Spleen (tissue), 11 donors: ENCODE data around the gene KIF26B. TPM values are rescaled to one million over a fixed set of nuclear protein-coding genes. Genes with fewer than 3 reads are reported as not detected.

Source experiments
- DNase-seq: peaks from one replicate; pipeline ENCODE4 v3.0.0-alpha.2; 2020
- H3K27ac ChIP-seq, 8 donors: fragments of 200-600 bp; sonication (generic) in 7 of 8; 1 replicate in 4 of 8; 2 replicates in 4 of 8; pipeline versions ENCODE4 v1.5.0 to v1.8.0; 2016 to 2021; ENCODE audit warnings: inconsistent platforms in 4 of 8, mild to moderate bottlenecking in 4 of 8, moderate library complexity in 1 of 8
- H3K27me3 ChIP-seq, 7 donors: fragments of 200-600 bp; sonication (generic) in 6 of 7; replicated peaks in 1 of 7; 1 replicate in 4 of 7; 2 replicates in 3 of 7; pipeline versions ENCODE4 v1.5.0 to v1.8.0; 2016 to 2021; ENCODE audit warnings: inconsistent platforms in 3 of 7, mild to moderate bottlenecking in 1 of 7
- H3K36me3 ChIP-seq, 6 donors: fragments of 200-600 bp; sonication (generic) in 5 of 6; 1 replicate in 4 of 6; 2 replicates in 2 of 6; pipeline versions ENCODE4 v1.5.0 to v1.8.0; 2016 to 2021; ENCODE audit warnings: inconsistent platforms in 2 of 6
- H3K4me1 ChIP-seq, 6 donors: fragments of 200-600 bp; sonication (generic) in 5 of 6; 1 replicate in 3 of 6; 2 replicates in 3 of 6; pipeline versions ENCODE4 v1.5.0 to v1.8.0; 2016 to 2021; ENCODE audit warnings: inconsistent platforms in 3 of 6
- H3K4me3 ChIP-seq, 8 donors: fragments of 200-600 bp; sonication (generic) in 7 of 8; 1 replicate in 4 of 8; 2 replicates in 4 of 8; pipeline versions ENCODE4 v1.5.0 to v1.8.0; 2016 to 2021; ENCODE audit warnings: inconsistent platforms in 4 of 8, mild to moderate bottlenecking in 4 of 8, moderate library complexity in 2 of 8
- H3K9me3 ChIP-seq, 8 donors: fragments of 200-600 bp; sonication (generic) in 7 of 8; 1 replicate in 4 of 8; 2 replicates in 4 of 8; pipeline versions ENCODE4 v1.5.0 to v1.8.0; 2016 to 2021; ENCODE audit warnings: inconsistent platforms in 4 of 8
- CTCF ChIP-seq, 11 experiments: fragments of 200-600 bp in 7 of 11; fragments of 450-650 bp in 4 of 11; sonication (generic) in 4 of 11; IDR thresholded peaks in 8 of 11; conservative IDR thresholded peaks in 3 of 11; 1 replicate in 7 of 11; 2 replicates in 4 of 11; pipeline versions ENCODE4 v1.4.0 to v1.8.0; 2016 to 2021; ENCODE audit warnings: antibody characterized with exemption in 11 of 11, inconsistent platforms in 4 of 11, mild to moderate bottlenecking in 1 of 11
- POLR2A ChIP-seq, 3 donors: fragments of 450-650 bp; IDR thresholded peaks; one replicate each; pipeline ENCODE4 v1.5.1; 2017; ENCODE audit warnings: antibody characterized with exemption in 3 of 3, mild to moderate bottlenecking in 1 of 3
- POLR2AphosphoS5 ChIP-seq, 3 donors: sonication (generic); formaldehyde crosslinking; IDR thresholded peaks; one replicate each; pipeline ENCODE4 v1.5.1; 2017; ENCODE audit warnings: antibody characterized with exemption in 3 of 3
- WGBS, 5 donors: extraction: QIAGEN DNeasy Blood & Tissue Kit in 3 of 5; methylation state at CpG; one replicate each; pipeline versions ENCODE4 v1.1.5 to v1.1.7; 2013 to 2018; 5-methylcytosine and 5-hydroxymethylcytosine counted together
- intact Hi-C: fragments of 100-400 bp; cut with DNase I; formaldehyde crosslinking; loops from one replicate; pipeline ENCODE4 v1.15.0; 2023; ENCODE audit warnings: low total_unique reads
- polyA plus RNA-seq, 3 donors: library from polyadenylated mRNA; stranded (reverse); fragments of 200-250 nt; gene quantifications; one replicate each; pipeline ENCODE4 v1.2.1, GENCODE V29; 2013
- total RNA-seq, 7 donors: library from RNA; depleted of rRNA in 3 of 7; stranded (reverse); fragments of >200 nt in 3 of 7; fragmentation: NEBNext Ultra II Directional in 4 of 7; extraction: Animal tissue kit (Norgen Biotek cat#: 25700) in 4 of 7; gene quantifications; one replicate each; pipeline versions ENCODE4 v1.1.0 to v1.2.1, GENCODE V29; 2016 to 2021
- donor health status: healthy with polysubstance abuse.
- donor health status: DM: no; HTN: no; CAD: no; lungs with moderate emphysema.
- donor health status: DM: no; HTN: no; CAD: no.
- donor health status: Bipolar disorder and iron deficiency.
- donor health status: healthy.
- donor health status: DM: no; HTN: no; CAD: no.
- donor health status: DM: yes; HTN: yes; CAD: no.

Gene KIF26B
- total and polyA plus RNA-seq, 10 donors = 0.07 to 4.5 (median 0.60) TPM; not detected in 1

- H3K27me3 ChIP-seq = peaks cover 0 to 23% (median 0%) of the 10 kb centered on the region in 7 donors
- no peak overlapping the region for H3K4me3 ChIP-seq
- peaks cover 0 to 7% (median 0%) of the 10 kb centered on the region in 6 donors for H3K4me1 ChIP-seq
- peak; percentile 58 for DNase-seq
- TF ChIP-seq CTCF (IDR thresholded peaks at IDR 0.05 in 8 of 11, conservative IDR thresholded peaks at IDR 0.05 in 3 of 11) = no peak
- no peak for TF ChIP-seq POLR2AphosphoS5 (IDR thresholded peaks at IDR 0.05)
- TF ChIP-seq POLR2A (IDR thresholded peaks at IDR 0.05) = no peak
- H3K9me3 ChIP-seq = no peaks in the 10 kb centered on the region
- H3K27ac ChIP-seq = no peak overlapping the region
- 75 to 97% (median 96%) methylated on average over 12 of the region's 12 CpGs for WGBS, 5 donors
- intact Hi-C loops = no loop called here
- no peaks in the 10 kb centered on the region for H3K36me3 ChIP-seq
These were observed 537.5 kb downstream of the KIF26B start for GRCh38 chr1:245692318-245692717.

GRCh38 chr1:245693116-245693793, 538.5 kb downstream of the KIF26B start:
- no peak for TF ChIP-seq POLR2A (IDR thresholded peaks at IDR 0.05)
- TF ChIP-seq POLR2AphosphoS5 (IDR thresholded peaks at IDR 0.05) = no peak
- no peak for TF ChIP-seq CTCF (IDR thresholded peaks at IDR 0.05 in 8 of 11, conservative IDR thresholded peaks at IDR 0.05 in 3 of 11)
- no peaks in the 10 kb centered on the region for H3K4me1 ChIP-seq
- no peaks in the 10 kb centered on the region for H3K36me3 ChIP-seq
- H3K9me3 ChIP-seq = no peaks in the 10 kb centered on the region
- peaks cover 0 to 13% (median 0%) of the 10 kb centered on the region in 7 donors for H3K27me3 ChIP-seq
- H3K27ac ChIP-seq = no peak overlapping the region
- no peak overlapping the region for H3K4me3 ChIP-seq
- intact Hi-C loops = no loop called here
- WGBS, 5 donors = 82 to 89% (median 83%) methylated on average over 8 of the region's 8 CpGs
- peak; percentile 41 for DNase-seq

GRCh38 chr1:245693941-245694752, 539.4 kb downstream of the KIF26B start:
- intact Hi-C loops = no loop called here
- Histone ChIP-seq H3K4me1 (peaks cover 0 to 4% (median under 1%) of the 10 kb centered on the region in 6 donors), H3K36me3 (no peaks in the 10 kb centered on the region), H3K27ac (no peak overlapping the region), H3K4me3 (no peak overlapping the region), H3K9me3 (no peaks in the 10 kb centered on the region), H3K27me3 (peaks cover 0 to 5% (median 0%) of the 10 kb centered on the region in 7 donors)
- DNase-seq = peak; percentile 62
- 85 to 92% (median 89%) methylated on average over 19 of the region's 19 CpGs for WGBS, 5 donors
- TF ChIP-seq POLR2A (IDR thresholded peaks at IDR 0.05) = no peak
- no peak for TF ChIP-seq POLR2AphosphoS5 (IDR thresholded peaks at IDR 0.05)
- TF ChIP-seq CTCF (IDR thresholded peaks at IDR 0.05 in 8 of 11, conservative IDR thresholded peaks at IDR 0.05 in 3 of 11) = no peak

- intact Hi-C loops = no loop called here
- 68 to 89% (median 76%) methylated on average over 8 to 11 of the region's 11 CpGs for WGBS, 5 donors
- H3K36me3 ChIP-seq = no peaks in the 10 kb centered on the region
- peaks cover 0 to 4% (median 0%) of the 10 kb centered on the region in 7 donors for H3K27me3 ChIP-seq
- TF ChIP-seq POLR2A (IDR thresholded peaks at IDR 0.05) = no peak
- TF ChIP-seq POLR2AphosphoS5 (IDR thresholded peaks at IDR 0.05) = no peak
- no peak for TF ChIP-seq CTCF (IDR thresholded peaks at IDR 0.05 in 8 of 11, conservative IDR thresholded peaks at IDR 0.05 in 3 of 11)
- no peak overlapping the region for H3K4me3 ChIP-seq
- DNase-seq = peak; percentile 63
- H3K27ac ChIP-seq = no peak overlapping the region
- peaks cover 0 to 10% (median 2%) of the 10 kb centered on the region in 6 donors for H3K4me1 ChIP-seq
- H3K9me3 ChIP-seq = no peaks in the 10 kb centered on the region
These were observed 540.0 kb downstream of the KIF26B start for GRCh38 chr1:245694753-245695195.
